HG02943 (cell line): Measurements from ENCODE around the gene NCKAP5L.
"Not testable (repeated sequence)": the region's sequence is repeated elsewhere in the genome, so short reads cannot be mapped to it uniquely, and the experiment has no call there.

Source experiments
- ATAC-seq: cut with Tn5 transposase; IDR thresholded peaks from one replicate; pipeline ENCODE4 v1.9.1; 2021; ENCODE audit warnings: mild to moderate bottlenecking, low read depth, moderate library complexity; ENCODE audit not compliant: unreplicated experiment

Gene NCKAP5L

DNA sequence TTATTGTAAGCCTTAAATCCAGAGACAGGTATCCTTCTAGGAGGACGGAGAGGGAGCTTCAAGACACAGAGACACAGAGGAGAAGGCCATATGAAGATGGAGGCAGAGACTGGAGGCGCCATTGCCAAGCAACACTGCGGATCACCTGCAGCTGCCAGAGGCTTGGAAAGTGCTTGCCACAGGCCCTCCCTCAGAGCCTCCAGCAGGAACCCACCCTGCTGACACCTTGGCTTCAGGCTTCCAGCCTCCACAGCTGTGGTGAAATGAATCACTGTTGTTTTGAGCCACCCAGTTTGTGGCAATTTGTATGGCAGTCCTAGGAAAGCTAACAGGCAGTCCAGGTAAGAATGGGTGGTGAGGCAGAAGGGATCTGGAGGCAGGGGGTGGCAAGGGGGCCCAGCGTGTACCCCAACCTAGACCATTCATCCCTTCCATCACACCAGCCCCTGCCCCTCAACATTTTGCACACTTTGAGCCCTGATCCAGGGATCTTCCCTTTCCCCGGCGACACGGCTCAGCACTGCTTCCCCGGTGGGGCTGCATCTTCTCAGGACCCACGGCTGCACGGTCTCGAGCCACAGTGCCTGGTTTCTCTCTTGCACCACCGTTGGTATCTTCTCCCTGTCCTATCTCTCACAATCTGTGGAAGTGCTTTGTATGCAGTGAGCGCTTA, 37.0 kb upstream of the NCKAP5L start:
- no peak for ATAC-seq

- ATAC-seq: no peak
Observed at GRCh38 chr12:49864798-49865090, 36.5 kb upstream of the NCKAP5L start.

DNA sequence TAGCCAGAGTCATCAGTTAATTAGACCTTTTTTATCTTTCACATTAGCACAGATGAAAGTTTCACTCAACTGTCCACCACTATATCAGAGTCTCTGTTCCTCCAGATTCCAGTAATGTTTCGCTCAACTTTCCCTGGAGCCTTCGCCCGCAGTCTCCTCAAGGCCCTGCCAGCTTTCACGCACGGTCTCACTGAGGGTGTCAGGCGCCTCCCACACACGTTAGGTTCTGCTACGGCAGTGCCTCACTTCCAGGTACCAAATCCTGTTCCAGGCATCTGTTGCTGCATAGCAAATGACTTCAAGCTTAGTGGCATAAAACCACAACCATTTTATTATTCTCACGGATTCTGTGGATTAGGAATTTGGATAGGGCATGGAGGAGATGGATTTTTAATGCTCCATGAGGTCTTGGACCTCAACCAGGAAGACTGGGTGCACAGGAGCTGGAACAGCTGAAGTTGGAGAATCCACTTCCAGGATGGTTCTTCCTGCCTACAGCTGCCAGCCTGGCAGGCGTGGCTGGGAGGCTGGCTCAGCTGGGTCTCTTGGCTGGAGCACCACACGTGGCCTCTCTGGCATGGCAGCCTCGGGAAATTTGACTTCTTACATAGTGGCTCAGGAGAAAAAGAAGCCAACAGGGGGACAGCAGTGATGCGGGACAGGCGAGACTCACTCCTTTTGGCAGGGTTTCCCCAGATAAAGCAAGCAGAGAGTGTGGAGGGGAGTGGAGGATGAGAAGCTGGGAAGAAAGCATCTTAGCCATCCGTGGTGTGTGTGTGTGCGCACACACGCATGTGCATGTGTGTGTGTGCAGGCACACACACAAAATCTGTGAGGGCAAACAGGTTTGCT, 36.0 kb upstream of the NCKAP5L start:
- ATAC-seq: no peak

GRCh38 chr12:49860921-49861320, 32.7 kb upstream of the NCKAP5L start:
- not testable (repeated sequence) for ATAC-seq

- not testable (repeated sequence) for ATAC-seq
Observed at GRCh38 chr12:49855890-49856289, 27.7 kb upstream of the NCKAP5L start.

- ATAC-seq: no peak
Observed at GRCh38 chr12:49854976-49855375, 26.8 kb upstream of the NCKAP5L start.

DNA sequence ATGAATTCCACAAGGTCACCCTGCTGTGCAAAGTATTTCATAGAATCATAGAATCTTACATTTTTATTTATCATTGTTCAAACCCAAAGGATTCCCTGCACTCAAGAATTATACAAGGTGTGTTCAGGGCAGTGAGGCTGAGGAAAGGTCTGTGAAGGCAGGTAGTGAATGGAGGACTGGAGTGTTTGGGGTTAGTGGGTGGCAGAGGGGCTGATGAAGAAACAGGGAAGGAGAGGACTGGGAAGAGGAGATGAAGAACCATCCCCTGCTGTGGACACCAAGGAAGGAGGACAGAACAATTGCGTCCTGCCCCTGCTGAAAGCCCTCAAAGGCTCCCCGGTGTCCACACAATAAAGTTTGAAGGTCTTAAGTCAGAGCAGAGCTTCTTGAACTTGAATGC, 25.5 kb upstream of the NCKAP5L start:
- ATAC-seq: no peak

- no peak for ATAC-seq
Observed at GRCh38 chr12:49847161-49847560, 18.9 kb upstream of the NCKAP5L start.

- ATAC-seq: no peak
Observed at GRCh38 chr12:49846032-49846431, 17.8 kb upstream of the NCKAP5L start.

GRCh38 chr12:49843876-49844437, 15.7 kb upstream of the NCKAP5L start:
- ATAC-seq: no peak

DNA sequence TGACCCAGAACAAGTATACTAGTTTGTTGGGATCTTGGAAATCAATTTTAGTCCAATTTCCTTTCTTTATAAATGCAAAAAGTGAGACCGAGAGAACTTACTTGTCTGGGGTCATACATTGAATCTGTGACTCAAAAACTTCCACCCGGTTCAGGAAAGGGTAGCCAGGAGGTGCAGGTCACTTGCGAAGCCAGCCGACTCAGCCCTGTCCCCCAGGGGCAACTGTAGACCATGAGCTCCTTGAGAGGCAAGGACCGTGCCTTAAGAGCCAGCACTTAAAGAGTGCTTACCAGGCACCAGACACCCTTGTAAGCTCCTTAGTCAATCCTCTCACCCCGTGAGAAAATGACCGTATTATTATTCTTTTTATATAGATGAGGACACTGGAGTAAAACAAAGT, 15.2 kb upstream of the NCKAP5L start:
- no peak for ATAC-seq

GRCh38 chr12:49842519-49843352, 14.5 kb upstream of the NCKAP5L start, which contains the start of gene BCDIN3D:
Gene BCDIN3D (minus strand): TSS chr12:49843106. CDS start chr12:49843087, 19 bp downstream.
- ATAC-seq: peak; percentile 84

GRCh38 chr12:49838973-49839633, 10.9 kb upstream of the NCKAP5L start:
- ATAC-seq: no peak

DNA sequence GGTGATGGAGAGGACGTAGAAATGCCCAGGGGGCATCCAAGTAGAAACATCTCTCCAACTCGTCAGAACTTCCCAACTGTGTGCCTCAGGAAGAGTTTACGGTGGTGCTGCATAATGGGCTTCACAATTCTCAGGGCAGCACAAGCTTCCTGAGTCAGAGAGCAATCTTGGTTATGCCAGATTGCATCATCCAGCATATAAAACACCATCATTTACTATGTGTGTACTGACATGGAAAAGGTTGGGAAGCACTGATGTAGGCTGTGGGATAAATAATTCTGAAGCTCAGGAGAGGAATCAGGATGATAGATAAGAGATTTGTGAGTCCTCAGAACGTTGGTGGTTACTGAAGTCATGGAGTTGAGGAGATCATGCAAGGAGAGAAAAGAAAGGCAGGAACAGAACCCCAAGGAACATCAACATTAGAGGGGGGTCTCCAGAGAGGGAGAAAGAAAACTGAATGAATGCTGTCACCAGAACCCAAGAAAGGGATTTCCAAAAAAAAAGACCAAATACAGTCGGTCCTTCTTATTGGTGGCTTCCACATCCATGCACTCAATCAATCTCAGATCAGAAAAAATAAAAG, 4.7 kb upstream of the NCKAP5L start:
- ATAC-seq: no peak

- ATAC-seq: no peak
Observed at GRCh38 chr12:49831717-49832116, 3.5 kb upstream of the NCKAP5L start.

DNA sequence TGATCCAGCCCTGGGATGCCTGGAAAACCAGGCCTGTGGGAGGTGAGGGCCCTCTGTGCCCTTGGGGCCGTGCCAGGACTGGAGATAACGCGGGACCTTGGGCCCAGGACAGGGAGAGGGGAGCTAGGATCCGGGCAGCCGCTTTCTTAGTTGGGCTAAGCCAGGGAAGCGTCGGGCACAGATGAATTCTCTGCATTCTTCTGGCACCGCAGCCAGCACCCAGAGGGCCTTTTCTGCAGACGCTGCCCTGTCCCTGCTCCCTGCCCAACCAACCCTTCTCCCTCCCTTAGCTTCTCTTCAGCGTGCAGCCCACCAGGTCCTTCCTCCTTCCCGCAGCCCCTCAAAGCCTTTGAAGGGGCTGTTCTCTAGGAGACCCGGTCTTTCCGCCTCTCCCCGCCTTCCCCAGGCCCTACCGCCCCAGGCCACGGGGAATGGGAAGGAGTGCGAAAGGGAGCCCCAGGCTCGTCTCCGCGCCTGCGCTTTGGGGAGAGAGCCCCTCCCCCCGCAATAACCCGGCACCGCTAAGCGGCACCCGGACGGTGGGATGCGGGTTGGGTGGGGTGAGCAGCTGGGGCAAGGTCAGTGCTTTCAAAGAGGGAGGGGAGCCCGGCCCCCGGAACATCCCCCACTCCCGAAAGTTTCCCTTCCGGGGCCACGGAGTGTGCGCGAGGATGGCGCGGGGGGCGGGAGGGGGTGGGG, 663 bp downstream of the NCKAP5L start:
- no peak for ATAC-seq

GRCh38 chr12:49827051-49827400, 1.2 kb downstream of the NCKAP5L start:
- ATAC-seq: no peak

- no peak for ATAC-seq
Observed at GRCh38 chr12:49825971-49826421, 2.2 kb downstream of the NCKAP5L start.

GRCh38 chr12:49825360-49825970, 2.7 kb downstream of the NCKAP5L start:
- no peak for ATAC-seq
